Measurements from ENCODE around the gene HAPLN2.
A peak's percentile ranks its signal among the peaks of the same experiment; 100 is the strongest.

HAPLN2 gene

GRCh38 chr1:156658945-156659574, 39.8 kb downstream of the HAPLN2 start:
- Histone ChIP-seq H3K4me3 (ENCODE audit: low read depth in 1 of 2, low read length in 2 of 2) (no peak overlapping the region), H3K4me1 (ENCODE audit: insufficient read depth, low read length) (peaks cover 18% of the 10 kb centered on the region)
- TF ChIP-seq EZH2 (IDR thresholded peaks at IDR 0.05; ENCODE audit: borderline replicate concordance, low read depth, low read length, severe bottlenecking): no peak
- TF ChIP-seq CTCF (IDR thresholded peaks at IDR 0.05; ENCODE audit: borderline replicate concordance, extremely low read depth, low read length, poor library complexity, severe bottlenecking): no peak

DNA sequence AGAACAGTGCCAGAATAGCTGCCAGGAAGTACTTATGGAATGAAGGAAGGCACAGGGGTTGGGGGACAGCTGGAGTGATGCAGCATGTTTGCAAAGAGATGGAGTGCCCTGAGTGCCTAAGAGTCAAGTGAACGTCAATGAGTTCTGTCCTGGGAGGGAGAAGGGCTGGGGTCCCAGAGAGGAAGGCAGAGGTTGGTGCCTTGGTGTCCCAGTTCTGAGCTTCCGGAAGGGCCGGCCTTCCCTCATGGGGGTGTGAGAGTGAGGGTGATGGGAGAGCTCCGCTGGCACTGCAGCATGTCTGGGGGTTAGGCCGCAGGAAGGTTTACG, 40.4 kb downstream of the HAPLN2 start:
- TF ChIP-seq EZH2 (IDR thresholded peaks at IDR 0.05; ENCODE audit: borderline replicate concordance, low read depth, low read length, severe bottlenecking) (no peak), CTCF (IDR thresholded peaks at IDR 0.05; ENCODE audit: borderline replicate concordance, extremely low read depth, low read length, poor library complexity, severe bottlenecking) (no peak)
- no peaks in the 10 kb centered on the region for H3K79me2 ChIP-seq (ENCODE audit: insufficient read depth, low read length)
- peaks cover 10% of the 10 kb centered on the region; the same call in 1 of the 2 replicates for H4K20me1 ChIP-seq (ENCODE audit: insufficient read depth, low read length)
- peaks cover 18% of the 10 kb centered on the region for H3K4me1 ChIP-seq (ENCODE audit: insufficient read depth, low read length)
- H3K4me2 ChIP-seq (ENCODE audit: insufficient read depth, low read length): peak overlapping the region; percentile 38
- no peaks in the 10 kb centered on the region for H3K36me3 ChIP-seq (ENCODE audit: insufficient read depth, low read length)
- ATAC-seq (ENCODE audit: insufficient read depth, low read depth) (no peak), DNase-seq (no peak)
- H2AFZ ChIP-seq (ENCODE audit: low read depth, low read length): peak overlapping the region; percentile 53
- H3K9ac ChIP-seq (ENCODE audit: low read depth, low read length): no peak overlapping the region
- no peak overlapping the region for H3K27ac ChIP-seq (ENCODE audit: low read length)
- H3K9me3 ChIP-seq (ENCODE audit: insufficient read depth, low read length, severe bottlenecking): no peaks in the 10 kb centered on the region
- peaks cover 4% of the 10 kb centered on the region for H3K27me3 ChIP-seq (ENCODE audit: insufficient read depth, low read length, poor library complexity)
- H3K4me3 ChIP-seq (ENCODE audit: low read depth in 1 of 2, low read length in 2 of 2): no peak overlapping the region

More at GRCh38 chr1:156658945-156659574, 39.8 kb downstream of the HAPLN2 start:
- DNase-seq (no peak), ATAC-seq (ENCODE audit: insufficient read depth, low read depth) (no peak)
- no peaks in the 10 kb centered on the region for H3K9me3 ChIP-seq (ENCODE audit: insufficient read depth, low read length, severe bottlenecking)
- no peak overlapping the region for H3K9ac ChIP-seq (ENCODE audit: low read depth, low read length)
- H3K36me3 ChIP-seq (ENCODE audit: insufficient read depth, low read length): no peaks in the 10 kb centered on the region
- peaks cover 4% of the 10 kb centered on the region for H3K27me3 ChIP-seq (ENCODE audit: insufficient read depth, low read length, poor library complexity)
- H2AFZ ChIP-seq (ENCODE audit: low read depth, low read length): peak overlapping the region; percentile 53; the same call in 1 of the 2 replicates
- H3K79me2 ChIP-seq (ENCODE audit: insufficient read depth, low read length): no peaks in the 10 kb centered on the region
- H4K20me1 ChIP-seq (ENCODE audit: insufficient read depth, low read length): peaks cover 10% of the 10 kb centered on the region; the same call in 1 of the 2 replicates
- no peak overlapping the region for H3K27ac ChIP-seq (ENCODE audit: low read length)
- no peak overlapping the region for H3K4me2 ChIP-seq (ENCODE audit: insufficient read depth, low read length)

DNA sequence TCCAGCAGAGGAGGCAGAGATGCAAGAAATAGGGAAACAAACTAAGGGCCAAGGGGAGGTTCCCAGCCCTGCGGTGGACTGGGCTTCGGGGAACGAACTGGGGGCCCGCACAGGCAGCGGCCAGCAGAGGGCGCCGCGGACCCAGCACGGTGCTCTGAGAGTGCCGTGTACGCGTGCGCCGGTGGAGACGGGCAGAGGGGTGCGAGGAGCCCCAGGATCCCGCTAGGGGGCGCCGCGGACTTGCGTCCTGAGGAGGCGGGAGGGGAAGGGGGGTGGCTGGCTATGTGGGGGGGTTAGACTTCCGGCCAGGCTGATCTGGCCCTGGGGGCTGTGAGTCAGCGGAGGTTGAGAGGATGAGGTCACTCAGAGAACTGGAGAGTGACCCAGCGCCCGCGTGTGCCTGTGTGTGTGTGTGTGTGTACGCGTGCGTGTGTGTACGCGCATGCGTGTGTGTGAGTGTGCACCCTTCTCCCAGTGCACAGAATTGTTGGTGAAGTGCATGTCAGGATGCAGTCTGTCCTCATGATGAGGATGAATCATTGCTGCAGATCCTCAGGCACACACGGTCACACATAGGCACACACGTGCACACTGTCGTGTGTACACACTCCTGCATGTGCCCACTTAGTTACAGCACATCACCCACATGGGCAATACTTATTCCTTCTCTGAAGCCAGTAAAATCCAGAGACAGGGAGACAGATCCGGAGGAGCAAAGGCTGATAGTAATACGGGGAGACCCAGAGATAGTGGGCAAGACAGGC, 41.0 kb downstream of the HAPLN2 start:
- H2AFZ ChIP-seq (ENCODE audit: low read depth, low read length): peak overlapping the region; percentile 53

More for the DNA sequence above, 41.0 kb downstream of the HAPLN2 start:
- TF ChIP-seq CTCF (IDR thresholded peaks at IDR 0.05; ENCODE audit: borderline replicate concordance, extremely low read depth, low read length, poor library complexity, severe bottlenecking) (peak; percentile 94), EZH2 (IDR thresholded peaks at IDR 0.05; ENCODE audit: borderline replicate concordance, low read depth, low read length, severe bottlenecking) (no peak)
- peaks cover 4% of the 10 kb centered on the region for H3K27me3 ChIP-seq (ENCODE audit: insufficient read depth, low read length, poor library complexity)
- peak; percentile 91 for ATAC-seq (ENCODE audit: insufficient read depth, low read depth)
- H3K27ac ChIP-seq (ENCODE audit: low read length): peak overlapping the region; percentile 17; the same call in 1 of the 2 replicates
- no peak overlapping the region for H3K4me3 ChIP-seq (ENCODE audit: low read depth in 1 of 2, low read length in 2 of 2)
- peak overlapping the region; percentile 38 for H3K4me2 ChIP-seq (ENCODE audit: insufficient read depth, low read length)
- peaks cover 8% of the 10 kb centered on the region; the same call in 1 of the 2 replicates for H4K20me1 ChIP-seq (ENCODE audit: insufficient read depth, low read length)
- H3K36me3 ChIP-seq (ENCODE audit: insufficient read depth, low read length): no peaks in the 10 kb centered on the region
- H3K9me3 ChIP-seq (ENCODE audit: insufficient read depth, low read length, severe bottlenecking): no peaks in the 10 kb centered on the region
- no peak overlapping the region for H3K9ac ChIP-seq (ENCODE audit: low read depth, low read length)
- no peaks in the 10 kb centered on the region for H3K79me2 ChIP-seq (ENCODE audit: insufficient read depth, low read length)
- DNase-seq: peak; percentile 93
- peaks cover 18% of the 10 kb centered on the region for H3K4me1 ChIP-seq (ENCODE audit: insufficient read depth, low read length)

Measured in DND-41 (cell line).